Activated T-cell treated with anti-CD3 and anti-CD28 coated beads, Interleukin-2, amount 50 U/mL, for 72 hours (primary cell): Measurements from ENCODE around the gene SPON1. TPM values are rescaled to one million over a fixed set of nuclear protein-coding genes. Genes with fewer than 3 reads are reported as not detected.
"Not testable (repeated sequence)": the region's sequence is repeated elsewhere in the genome, so short reads cannot be mapped to it uniquely, and the experiment has no call there.

Source experiments
- ATAC-seq, 2 donors: fragments of 150-1000 bp; cut with Tn5 transposase; replicated peaks in 1 of 2; 2 replicates each; pipeline ENCODE4 v1.10.0; 2021; ENCODE audit warnings: moderate library complexity in 2 of 2, mild to moderate bottlenecking in 1 of 2
- DNase-seq, 2 donors: peaks; one replicate each; pipeline ENCODE4 v3.0.0; 2021 to 2022; ENCODE audit warnings: mixed read lengths in 1 of 2
- H3K27ac Mint-ChIP-seq: one replicate; pipeline ENCODE4 v1.8.0; 2022; ENCODE audit warnings: mild to moderate bottlenecking, moderate library complexity, mixed read lengths
- H3K27me3 Mint-ChIP-seq: one replicate; pipeline ENCODE4 v1.8.0; 2022; ENCODE audit warnings: low read depth, mixed read lengths
- H3K36me3 Mint-ChIP-seq, 2 donors: one replicate each; pipeline ENCODE4 v1.8.0; 2022; ENCODE audit warnings: mixed read lengths in 2 of 2, mild to moderate bottlenecking in 1 of 2; ENCODE audit not compliant: insufficient read depth in 2 of 2
- H3K4me1 Mint-ChIP-seq: one replicate; pipeline ENCODE4 v1.8.0; 2022; ENCODE audit warnings: low read depth, mixed read lengths
- H3K4me3 Mint-ChIP-seq, 2 donors: one replicate each; pipeline ENCODE4 v1.8.0; 2022; ENCODE audit warnings: mild to moderate bottlenecking in 2 of 2, mixed read lengths in 2 of 2, moderate library complexity in 2 of 2
- H3K9me3 Mint-ChIP-seq, 2 donors: one replicate each; pipeline ENCODE4 v1.8.0; 2022; ENCODE audit warnings: mixed read lengths in 2 of 2
- total RNA-seq, 2 donors: library from RNA; stranded (reverse); gene quantifications; one replicate each; pipeline ENCODE4 v1.2.3, GENCODE V29; 2022

SPON1 gene
- total RNA-seq, 2 donors from 2014 or later, result 0.12 to 0.16 TPM

- H3K4me1 Mint-ChIP-seq, H3K4me3 Mint-ChIP-seq, H3K27ac Mint-ChIP-seq, H3K27me3 Mint-ChIP-seq, DNase-seq, ATAC-seq, H3K36me3 Mint-ChIP-seq, H3K9me3 Mint-ChIP-seq: not testable (repeated sequence)
Measured at GRCh38 chr11:14252501-14252900, 290.0 kb downstream of the SPON1 start.

- no peaks in the 10 kb centered on the region for H3K36me3 Mint-ChIP-seq
- H3K27me3 Mint-ChIP-seq, result no peaks in the 10 kb centered on the region
- peaks cover 9% of the 10 kb centered on the region for H3K4me1 Mint-ChIP-seq
- peak in 1 of 2 donors; percentile 11 for ATAC-seq
- no peak for DNase-seq
- no peaks in the 10 kb centered on the region for H3K9me3 Mint-ChIP-seq
- no peak overlapping the region for H3K4me3 Mint-ChIP-seq
- no peak overlapping the region for H3K27ac Mint-ChIP-seq
Measured at GRCh38 chr11:14253421-14253820, 290.9 kb downstream of the SPON1 start.

- H3K4me1 Mint-ChIP-seq, result peaks cover 5% of the 10 kb centered on the region
- no peak for DNase-seq
- no peaks in the 10 kb centered on the region for H3K27me3 Mint-ChIP-seq
- ATAC-seq, result no peak
- no peak overlapping the region for H3K27ac Mint-ChIP-seq
- H3K36me3 Mint-ChIP-seq, result no peaks in the 10 kb centered on the region
- H3K4me3 Mint-ChIP-seq, result no peak overlapping the region
- H3K9me3 Mint-ChIP-seq, result no peaks in the 10 kb centered on the region
Measured at GRCh38 chr11:14253840-14254239, 291.3 kb downstream of the SPON1 start.

GRCh38 chr11:14254533-14255237, 292.2 kb downstream of the SPON1 start:
- no peaks in the 10 kb centered on the region for H3K9me3 Mint-ChIP-seq
- no peaks in the 10 kb centered on the region for H3K36me3 Mint-ChIP-seq
- DNase-seq (no peak), ATAC-seq (peak in 1 of 2 donors; percentile 11)
- H3K27me3 Mint-ChIP-seq, result no peaks in the 10 kb centered on the region
- H3K4me3 Mint-ChIP-seq, result no peak overlapping the region
- no peaks in the 10 kb centered on the region for H3K4me1 Mint-ChIP-seq
- H3K27ac Mint-ChIP-seq, result no peak overlapping the region

GRCh38 chr11:14255238-14255534, 292.7 kb downstream of the SPON1 start:
- ATAC-seq (no peak), DNase-seq (no peak)
- Mint-ChIP-seq H3K27me3 (no peaks in the 10 kb centered on the region), H3K36me3 (no peaks in the 10 kb centered on the region), H3K4me3 (no peak overlapping the region), H3K4me1 (no peaks in the 10 kb centered on the region), H3K9me3 (no peaks in the 10 kb centered on the region), H3K27ac (no peak overlapping the region)

GRCh38 chr11:14258221-14258935, 295.9 kb downstream of the SPON1 start:
- no peaks in the 10 kb centered on the region for H3K4me1 Mint-ChIP-seq
- no peak overlapping the region for H3K27ac Mint-ChIP-seq

GRCh38 chr11:14259186-14259784, 296.8 kb downstream of the SPON1 start:
- Mint-ChIP-seq H3K27me3 (no peaks in the 10 kb centered on the region), H3K4me3 (no peak overlapping the region), H3K4me1 (no peaks in the 10 kb centered on the region), H3K36me3 (peaks cover 0 to 4% of the 10 kb centered on the region in 2 donors), H3K27ac (no peak overlapping the region), H3K9me3 (peaks cover 2 to 3% of the 10 kb centered on the region in 2 donors)
- ATAC-seq, result peak in 1 of 2 donors; percentile 10
- DNase-seq, result no peak

More at GRCh38 chr11:14258221-14258935, 295.9 kb downstream of the SPON1 start:
- Mint-ChIP-seq H3K27me3 (no peaks in the 10 kb centered on the region), H3K36me3 (peaks cover 0 to 3% of the 10 kb centered on the region in 2 donors), H3K9me3 (peaks cover 0 to 2% of the 10 kb centered on the region in 2 donors), H3K4me3 (no peak overlapping the region)
- DNase-seq (no peak), ATAC-seq (peak in 1 of 2 donors; percentile 14)

GRCh38 chr11:14259878-14260277, 297.4 kb downstream of the SPON1 start:
- no peaks in the 10 kb centered on the region for H3K27me3 Mint-ChIP-seq
- H3K36me3 Mint-ChIP-seq, result peaks cover 0 to 7% of the 10 kb centered on the region in 2 donors
- DNase-seq (no peak), ATAC-seq (peak; percentile 16 to 17)
- no peaks in the 10 kb centered on the region for H3K4me1 Mint-ChIP-seq
- H3K4me3 Mint-ChIP-seq, result no peak overlapping the region
- no peak overlapping the region for H3K27ac Mint-ChIP-seq
- H3K9me3 Mint-ChIP-seq, result peaks cover 2 to 3% of the 10 kb centered on the region in 2 donors

GRCh38 chr11:14261066-14261465, 298.5 kb downstream of the SPON1 start:
- Mint-ChIP-seq H3K4me3 (no peak overlapping the region), H3K27ac (no peak overlapping the region), H3K4me1 (no peaks in the 10 kb centered on the region), H3K27me3 (no peaks in the 10 kb centered on the region), H3K36me3 (peaks cover 2 to 7% of the 10 kb centered on the region in 2 donors), H3K9me3 (peaks cover 2 to 5% of the 10 kb centered on the region in 2 donors)
- DNase-seq, result no peak
- no peak for ATAC-seq

- DNase-seq (no peak), ATAC-seq (no peak)
- Mint-ChIP-seq H3K27me3 (no peaks in the 10 kb centered on the region), H3K36me3 (peaks cover 2 to 7% of the 10 kb centered on the region in 2 donors), H3K4me1 (no peaks in the 10 kb centered on the region), H3K9me3 (peaks cover 2 to 5% of the 10 kb centered on the region in 2 donors), H3K4me3 (no peak overlapping the region), H3K27ac (no peak overlapping the region)
Measured at GRCh38 chr11:14262271-14262846, 299.8 kb downstream of the SPON1 start.

- Mint-ChIP-seq H3K4me1 (no peaks in the 10 kb centered on the region), H3K36me3 (peaks cover 2 to 7% of the 10 kb centered on the region in 2 donors), H3K4me3 (no peak overlapping the region), H3K27me3 (no peaks in the 10 kb centered on the region), H3K9me3 (peaks cover 2 to 5% of the 10 kb centered on the region in 2 donors), H3K27ac (no peak overlapping the region)
- DNase-seq (no peak), ATAC-seq (no peak)
Measured at GRCh38 chr11:14264966-14265365, 302.4 kb downstream of the SPON1 start.

- H3K4me3 Mint-ChIP-seq, result no peak overlapping the region
- H3K36me3 Mint-ChIP-seq, result peaks cover 2 to 7% of the 10 kb centered on the region in 2 donors
- peaks cover 13% of the 10 kb centered on the region for H3K4me1 Mint-ChIP-seq
- ATAC-seq (no peak), DNase-seq (no peak)
- no peaks in the 10 kb centered on the region for H3K27me3 Mint-ChIP-seq
- H3K9me3 Mint-ChIP-seq, result peaks cover 2 to 5% of the 10 kb centered on the region in 2 donors
- no peak overlapping the region for H3K27ac Mint-ChIP-seq
Measured at GRCh38 chr11:14266622-14267021, 304.1 kb downstream of the SPON1 start.
